IMR-90 (cell line): ENCODE data around the gene STAMBPL1. TPM values are rescaled to one million over a fixed set of nuclear protein-coding genes. Genes with fewer than 3 reads are reported as not detected.
"Not testable (repeated sequence)": the region's sequence is repeated elsewhere in the genome, so short reads cannot be mapped to it uniquely, and the experiment has no call there.

Source experiments
- ATAC-seq: fragments of 200-7000 bp; cut with Tn5 transposase; 2 replicates; pipeline ENCODE4 v1.9.1; 2020; ENCODE audit warnings: low read depth, mild to moderate bottlenecking, moderate library complexity
- BruUV-seq: library from RNA; stranded (reverse); fragments of 400-500 nt; replicated peaks from 2 replicates; lab custom pipeline; 2021; lab: Mats Ljungman, UMichigan
- CTCF ChIA-PET: fragments of 300-600 bp; formaldehyde crosslinking; extraction: SDS; loops from one replicate; lab custom pipeline; 2021; ENCODE audit warnings: antibody characterized with exemption; lab: Yijun Ruan, JAX
- POLR2A ChIA-PET: fragments of 300-600 bp; sonication (Branson Sonifier 250); formaldehyde crosslinking; loops from one replicate; lab custom pipeline; 2022; ENCODE audit warnings: antibody characterized with exemption; ENCODE audit not compliant: unreplicated experiment; lab: Charles Lee
- DNase-seq: peaks from one replicate; pipeline ENCODE4 v3.0.0; 2013
- H2AFZ ChIP-seq: replicated peaks from 2 replicates; pipeline ENCODE3; 2013; ENCODE audit warnings: low read length, mild to moderate bottlenecking; ENCODE audit not compliant: poor library complexity
- H2AK5ac ChIP-seq: 2 replicates; pipeline ENCODE4 v1.6.1; 2013; ENCODE audit warnings: low read depth, low read length, inconsistent platforms
- H2AK9ac ChIP-seq: replicated peaks from 2 replicates; pipeline ENCODE3; 2013; ENCODE audit warnings: mild to moderate bottlenecking, low read depth, low read length, moderate library complexity; ENCODE audit not compliant: poor library complexity
- H2BK120ac ChIP-seq: 2 replicates; pipeline ENCODE4 v1.6.1; 2013; ENCODE audit warnings: low read depth, low read length, inconsistent platforms
- H2BK15ac ChIP-seq: 3 replicates; pipeline ENCODE4 v1.6.1; 2013; ENCODE audit warnings: low read depth, low read length, inconsistent platforms
- H2BK20ac ChIP-seq: 2 replicates; pipeline ENCODE4 v1.6.1; 2013; ENCODE audit warnings: low read depth, mild to moderate bottlenecking, inconsistent platforms, low read length, moderate library complexity
- H2BK5ac ChIP-seq: 2 replicates; pipeline ENCODE4 v1.6.1; 2013; ENCODE audit warnings: mild to moderate bottlenecking, low read depth, low read length, inconsistent platforms; ENCODE audit not compliant: poor library complexity, severe bottlenecking
- H3K14ac ChIP-seq: replicated peaks from 2 replicates; pipeline ENCODE4 v1.6.1; 2013; ENCODE audit warnings: low read depth, low read length, inconsistent platforms
- H3K18ac ChIP-seq: 2 replicates; pipeline ENCODE4 v1.6.1; 2013; ENCODE audit warnings: low read depth, low read length, control low read depth
- H3K23ac ChIP-seq: 2 replicates; pipeline ENCODE4 v1.6.1; 2013; ENCODE audit warnings: low read depth, low read length, inconsistent platforms
- H3K27ac ChIP-seq: 2 replicates; pipeline ENCODE4 v1.5.1; 2013; ENCODE audit warnings: mild to moderate bottlenecking, control low read depth, low read length; ENCODE audit not compliant: insufficient read depth
- H3K27me3 ChIP-seq: 2 replicates; pipeline ENCODE4 v1.6.1; 2013; ENCODE audit warnings: low read length; ENCODE audit not compliant: control insufficient read depth, insufficient read depth
- H3K36me3 ChIP-seq: 2 replicates; pipeline ENCODE4 v1.6.1; 2013; ENCODE audit warnings: low read length, mixed read lengths; ENCODE audit not compliant: control insufficient read depth, insufficient read depth
- H3K4ac ChIP-seq: 2 replicates; pipeline ENCODE4 v1.6.1; 2013; ENCODE audit warnings: low read depth, low read length, inconsistent platforms
- H3K4me1 ChIP-seq: 2 replicates; pipeline ENCODE4 v1.6.1; 2013; ENCODE audit warnings: low read length, mixed read lengths; ENCODE audit not compliant: control insufficient read depth, insufficient read depth
- H3K4me2 ChIP-seq: 2 replicates; pipeline ENCODE4 v1.6.1; 2013; ENCODE audit warnings: low read depth, mild to moderate bottlenecking, control low read depth, low read length, moderate library complexity
- H3K4me3 ChIP-seq: 2 replicates; pipeline ENCODE4 v1.5.1; 2013; ENCODE audit warnings: low read depth, mild to moderate bottlenecking, control low read depth, low read length, moderate library complexity; ENCODE audit not compliant: insufficient read depth
- H3K56ac ChIP-seq: 2 replicates; pipeline ENCODE4 v1.6.1; 2013; ENCODE audit warnings: low read length, inconsistent platforms; ENCODE audit not compliant: insufficient read depth; ENCODE audit errors: extremely low read depth
- H3K79me1 ChIP-seq, 2 experiments: 2 replicates each; pipeline ENCODE4 v1.6.1; 2013; ENCODE audit warnings: low read length in 2 of 2, inconsistent platforms in 1 of 2, low read depth in 1 of 2
- H3K9ac ChIP-seq: 2 replicates; pipeline ENCODE4 v1.6.1; 2013; ENCODE audit warnings: low read depth, low read length, control low read depth
- H3K9me1 ChIP-seq: 2 replicates; pipeline ENCODE4 v1.6.1; 2013; ENCODE audit warnings: low read length, inconsistent platforms; ENCODE audit not compliant: insufficient read depth
- H3K9me3 ChIP-seq: 2 replicates; pipeline ENCODE4 v1.6.1; 2013; ENCODE audit warnings: low read length; ENCODE audit not compliant: control insufficient read depth, insufficient read depth
- H4K20me1 ChIP-seq: 2 replicates; pipeline ENCODE4 v1.6.1; 2013; ENCODE audit warnings: low read length, inconsistent platforms; ENCODE audit not compliant: insufficient read depth
- H4K5ac ChIP-seq: 2 replicates; pipeline ENCODE4 v1.6.1; 2013; ENCODE audit warnings: mild to moderate bottlenecking, low read depth, low read length, control low read depth
- H4K8ac ChIP-seq, 2 experiments: 2 replicates each; pipeline ENCODE4 v1.6.1; 2013; ENCODE audit warnings: low read depth in 2 of 2, low read length in 2 of 2, control low read depth in 1 of 2, inconsistent platforms in 1 of 2
- H4K91ac ChIP-seq: 2 replicates; pipeline ENCODE4 v1.6.1; 2013; ENCODE audit warnings: low read depth, low read length, inconsistent platforms; ENCODE audit not compliant: insufficient read depth
- CEBPB ChIP-seq: IDR thresholded peaks from 2 replicates; pipeline ENCODE4 v1.6.1; 2012; ENCODE audit warnings: low read depth, low read length, improper control_type of control experiment
- POLR2A ChIP-seq: IDR thresholded peaks from 2 replicates; pipeline ENCODE4 v1.6.1; 2012; ENCODE audit warnings: mild to moderate bottlenecking, low read depth, low read length
- RAD21 ChIP-seq: IDR thresholded peaks from 2 replicates; pipeline ENCODE4 v1.6.1; 2012; ENCODE audit warnings: low read length, improper control_type of control experiment
- WGBS, 2 experiments: methylation state at CpG; one replicate each; pipeline versions ENCODE4 v1.1.5 to v1.1.7; 2013; ENCODE audit warnings: missing lambda C conversion rate in 2 of 2; ENCODE audit not compliant: insufficient read length in 1 of 2; ENCODE audit errors: extremely low coverage in 2 of 2; 5-methylcytosine and 5-hydroxymethylcytosine counted together
- dilution Hi-C: fragments of 300-500 bp; cut with HindIII; formaldehyde crosslinking; loops from one replicate; pipeline ENCODE4 v1.14.3; 2018; ENCODE audit warnings: low sequenced_read_pairs; ENCODE audit not compliant: unreplicated experiment
- in situ Hi-C: fragments of 300-500 bp; cut with MboI; formaldehyde crosslinking; loops from 3 replicates; pipeline ENCODE4 v1.14.3; 2019; ENCODE audit warnings: low sequenced_read_pairs, inconsistent platforms, mixed read lengths
- intact Hi-C: fragments of 100-400 bp; cut with micrococcal nuclease; formaldehyde crosslinking; loops from 2 replicates; pipeline ENCODE4 v1.10.0; 2022
- polyA plus RNA-seq, 3 experiments: library from polyadenylated mRNA; depleted of rRNA; stranded (reverse); fragments of >200 nt; gene quantifications; 2 replicates each; pipeline ENCODE4 v1.2.3, GENCODE V29; 2012; ENCODE audit warnings: low replicate concordance in 1 of 3
- total RNA-seq: library from RNA; depleted of rRNA; stranded (reverse); fragments of >200 nt; gene quantifications from 2 replicates; pipeline ENCODE4 v1.2.3, GENCODE V29; 2012

STAMBPL1 gene
- total and polyA plus RNA-seq, 2 of the 4 experiments (the other 2 are of a cell fraction), result 26.8 to 28.1 TPM

GRCh38 chr10:88835910-88836221, 44.2 kb upstream of the STAMBPL1 start:
- no peaks in the 10 kb centered on the region for H3K79me1 ChIP-seq
- CTCF ChIA-PET, result interaction anchor here (0.6 to 3.2 kb wide), 17 partner anchors 9 to 271 kb away, joined by 3 to 36 read pairs (median 4); no protein-coding TSS in a partner anchor
- DNase-seq (no peak), ATAC-seq (peak; percentile 18)
- H3K4me2 ChIP-seq, result no peak overlapping the region
- H3K4me3 ChIP-seq, result no peak overlapping the region
- no peak overlapping the region for H2AK5ac ChIP-seq
- H3K18ac ChIP-seq, result no peak overlapping the region
- no peaks in the 10 kb centered on the region for H3K9me1 ChIP-seq
- H2AK9ac ChIP-seq, result no peak overlapping the region
- H3K27me3 ChIP-seq, result no peaks in the 10 kb centered on the region
- H2BK5ac ChIP-seq, result no peak overlapping the region
- no peaks in the 10 kb centered on the region for H3K4me1 ChIP-seq
- H4K91ac ChIP-seq, result no peak overlapping the region
- WGBS, 2 experiments, result no CpG with 5 or more reads among the region's 2 CpGs
- H3K9ac ChIP-seq, result no peak overlapping the region
- no peak overlapping the region for H2BK120ac ChIP-seq
- H3K36me3 ChIP-seq, result no peaks in the 10 kb centered on the region
- TF ChIP-seq CEBPB (no peak), RAD21 (no peak), POLR2A (no peak)
- no peak overlapping the region for H3K4ac ChIP-seq
- no peak overlapping the region for H2BK15ac ChIP-seq
- H3K14ac ChIP-seq, result no peak overlapping the region
- BruUV-seq, result no TSS peak
- dilution Hi-C loops (no loop called here), in situ Hi-C loops (loop anchor here (5.0 to 10.0 kb wide), 2 partner anchors 101 to 389 kb away; no protein-coding TSS in a partner anchor), intact Hi-C loops (loop anchor here (1.0 to 2.0 kb wide), 3 partner anchors 29 to 151 kb away; no protein-coding TSS in a partner anchor)
- no peak overlapping the region for H3K27ac ChIP-seq
- H2BK20ac ChIP-seq, result peak overlapping the region; percentile 27; the same call in 1 of the 2 replicates
- H4K20me1 ChIP-seq, result no peaks in the 10 kb centered on the region
- no peak overlapping the region for H2AFZ ChIP-seq
- no peak overlapping the region for H3K23ac ChIP-seq
- no peaks in the 10 kb centered on the region for H3K9me3 ChIP-seq
- POLR2A ChIA-PET, result no interaction called here
- no peak overlapping the region for H4K5ac ChIP-seq
- no peak overlapping the region for H3K56ac ChIP-seq
- H4K8ac ChIP-seq, result no peak overlapping the region

GRCh38 chr10:88837632-88838031, 42.4 kb upstream of the STAMBPL1 start:
- POLR2A ChIA-PET, result interaction anchor here (0.5 kb wide), 1 partner anchor 213 kb away, joined by 3 read pairs; no protein-coding TSS in a partner anchor

More at GRCh38 chr10:88837632-88838031, 42.4 kb upstream of the STAMBPL1 start:
- H3K4ac ChIP-seq, H3K9ac ChIP-seq, H3K23ac ChIP-seq, H3K27me3 ChIP-seq, H2AK5ac ChIP-seq, H3K56ac ChIP-seq, H2AK9ac ChIP-seq, H2BK15ac ChIP-seq, BruUV-seq, H2BK5ac ChIP-seq, DNase-seq, H3K18ac ChIP-seq, H3K79me1 ChIP-seq, H2BK120ac ChIP-seq, H2AFZ ChIP-seq, H3K4me1 ChIP-seq, H3K9me3 ChIP-seq, H3K4me3 ChIP-seq, H3K27ac ChIP-seq, H4K20me1 ChIP-seq, H3K14ac ChIP-seq, H3K36me3 ChIP-seq, H3K4me2 ChIP-seq, H4K91ac ChIP-seq, H3K9me1 ChIP-seq, H4K5ac ChIP-seq, H2BK20ac ChIP-seq, dilution Hi-C loops, ATAC-seq, H4K8ac ChIP-seq: not testable (repeated sequence)
- intact Hi-C loops (loop anchor here (1.0 kb wide), 1 partner anchor 380 kb away; no protein-coding TSS in a partner anchor), in situ Hi-C loops (loop anchor here (5.0 to 10.0 kb wide), 2 partner anchors 100 to 387 kb away; no protein-coding TSS in a partner anchor)
- CTCF ChIA-PET, result interaction anchor here (0.6 to 3.2 kb wide), 2 partner anchors 95 to 277 kb away, joined by 3 to 36 read pairs; no protein-coding TSS in a partner anchor
